NCI-H1417 (cell line): ENCODE results near the gene FAM120B.
A peak's percentile ranks its signal among the peaks of the same experiment; 100 is the strongest.

Experiments
- DNase-seq, 3 experiments: peaks; one replicate each; lab custom pipeline; 2025; lab: John Stamatoyannopoulos, UW

FAM120B gene

DNA sequence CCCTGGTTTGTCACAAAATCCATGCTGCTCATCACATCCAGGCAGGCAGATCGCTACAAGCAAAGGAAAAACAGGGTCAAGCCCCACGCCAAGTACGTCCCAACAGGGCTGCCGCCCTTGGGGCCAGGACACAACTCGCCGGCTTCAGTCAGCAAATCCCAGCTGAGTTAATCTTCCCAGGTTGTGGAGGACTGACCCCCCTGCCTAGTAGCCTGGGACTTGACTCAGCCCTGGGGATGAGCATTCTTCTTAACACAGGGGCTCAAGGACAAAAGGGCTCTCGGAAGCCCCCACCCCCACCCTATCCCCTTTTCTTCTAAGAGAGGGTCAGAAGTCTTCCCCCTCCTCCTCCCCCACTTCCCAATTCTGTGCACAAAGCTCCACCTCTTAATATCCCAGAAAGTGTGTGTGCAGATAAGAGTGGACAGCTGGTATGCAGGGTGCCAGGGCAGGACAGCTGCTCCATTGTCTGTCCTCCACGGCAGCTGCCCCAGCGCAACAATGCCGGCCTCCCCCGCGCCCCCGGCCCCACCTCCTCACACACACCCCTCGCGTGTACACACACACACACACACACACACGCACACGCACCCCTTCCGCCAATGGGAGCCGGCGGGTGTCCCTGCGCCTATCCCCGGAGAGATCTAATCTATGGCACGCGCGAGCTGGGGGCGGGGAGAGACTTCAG lies 20.2 kb upstream of the FAM120B start:
- peak; percentile 23 to 69 (median 45) for DNase-seq

GRCh38 chr6:170286934-170287265 lies 19.7 kb upstream of the FAM120B start:
- DNase-seq: no peak

GRCh38 chr6:170287371-170287876 lies 19.1 kb upstream of the FAM120B start:
- DNase-seq: no peak

DNA sequence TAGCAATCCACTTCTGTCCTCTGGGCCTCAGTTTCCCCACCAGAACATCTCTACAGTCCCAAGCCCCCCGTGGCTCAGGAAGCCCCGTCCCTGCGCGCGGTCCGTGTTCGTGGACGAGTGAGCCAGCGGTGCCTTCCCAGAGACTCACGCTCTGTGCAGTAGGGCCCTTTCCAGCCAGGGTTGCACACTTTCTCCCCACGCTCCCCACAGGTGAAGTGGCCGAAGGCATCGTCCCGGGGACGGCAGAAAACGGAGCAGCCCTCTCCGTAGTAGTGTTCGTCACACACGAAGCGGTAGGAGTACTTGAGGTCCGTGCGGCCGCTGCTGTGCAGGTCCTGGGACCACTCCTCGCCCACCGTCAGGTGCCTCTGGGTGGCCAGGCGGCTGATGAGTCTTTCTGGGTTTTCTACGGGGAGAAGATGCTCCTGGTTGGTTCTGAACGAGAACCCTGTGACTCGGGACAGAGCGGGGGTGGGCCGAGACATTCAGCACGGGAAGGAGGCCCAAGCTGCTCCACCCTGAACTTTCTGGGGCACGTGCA lies 18.4 kb upstream of the FAM120B start:
- DNase-seq: no peak

DNA sequence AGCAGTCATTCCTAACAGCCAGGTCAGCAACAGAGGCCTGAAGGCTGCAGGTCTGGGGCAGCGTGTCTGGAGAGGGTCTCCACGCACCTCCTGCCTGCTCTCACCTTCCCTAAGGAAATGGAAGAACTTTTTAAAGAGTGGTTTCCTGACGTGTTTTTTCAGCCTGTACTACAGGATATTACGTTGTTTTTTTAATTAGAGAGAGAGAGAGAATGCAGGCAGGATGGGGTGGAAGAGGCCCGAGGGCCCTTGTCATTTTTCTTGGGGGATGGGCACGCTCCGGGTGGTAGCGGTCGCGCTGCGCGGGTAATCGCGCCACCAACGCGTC lies 17.7 kb upstream of the FAM120B start:
- no peak for DNase-seq

DNA sequence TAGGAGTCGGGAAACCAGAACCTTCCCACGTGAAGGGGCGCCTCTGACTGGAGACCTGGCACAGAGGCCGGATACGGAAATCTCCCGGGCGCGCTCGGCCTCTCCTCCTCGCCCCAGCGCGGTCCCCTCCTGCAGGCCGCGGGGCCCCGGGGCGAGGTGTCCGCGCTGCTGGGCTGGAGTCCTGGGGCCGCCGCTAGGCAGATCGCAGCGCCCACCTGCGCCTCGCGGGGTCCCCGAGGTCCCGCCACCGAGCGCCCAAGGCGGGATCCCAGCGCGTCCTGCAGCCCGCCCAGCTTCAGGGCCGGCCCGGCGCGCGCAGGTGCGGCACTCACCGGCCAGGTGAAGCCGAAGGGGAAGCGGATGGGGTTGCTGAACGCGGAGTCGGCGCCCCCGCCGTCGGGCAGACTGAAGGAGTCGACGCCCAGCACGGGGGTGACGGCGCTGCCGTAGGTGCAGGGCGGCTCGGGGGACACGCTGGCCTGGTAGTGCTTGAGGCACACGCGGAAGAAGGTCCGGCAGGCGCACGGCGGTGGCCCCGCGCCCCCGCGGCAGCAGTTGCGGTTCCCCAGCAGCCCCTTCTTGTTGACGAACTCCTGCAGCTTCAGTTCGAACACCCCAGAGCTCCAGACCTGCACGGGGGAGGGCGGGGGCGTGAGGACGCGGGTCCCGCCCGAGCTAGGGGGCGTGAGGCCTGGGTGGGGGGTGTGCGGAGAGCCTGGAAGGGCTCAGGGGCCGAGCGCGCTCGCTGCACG lies 17.2 kb upstream of the FAM120B start:
- peak in 2 of 3 experiments; percentile 72 to 81 for DNase-seq

- DNase-seq: peak in 2 of 3 experiments; percentile 76 to 83
These were observed 16.6 kb upstream of the FAM120B start for GRCh38 chr6:170289951-170290295.

DNA sequence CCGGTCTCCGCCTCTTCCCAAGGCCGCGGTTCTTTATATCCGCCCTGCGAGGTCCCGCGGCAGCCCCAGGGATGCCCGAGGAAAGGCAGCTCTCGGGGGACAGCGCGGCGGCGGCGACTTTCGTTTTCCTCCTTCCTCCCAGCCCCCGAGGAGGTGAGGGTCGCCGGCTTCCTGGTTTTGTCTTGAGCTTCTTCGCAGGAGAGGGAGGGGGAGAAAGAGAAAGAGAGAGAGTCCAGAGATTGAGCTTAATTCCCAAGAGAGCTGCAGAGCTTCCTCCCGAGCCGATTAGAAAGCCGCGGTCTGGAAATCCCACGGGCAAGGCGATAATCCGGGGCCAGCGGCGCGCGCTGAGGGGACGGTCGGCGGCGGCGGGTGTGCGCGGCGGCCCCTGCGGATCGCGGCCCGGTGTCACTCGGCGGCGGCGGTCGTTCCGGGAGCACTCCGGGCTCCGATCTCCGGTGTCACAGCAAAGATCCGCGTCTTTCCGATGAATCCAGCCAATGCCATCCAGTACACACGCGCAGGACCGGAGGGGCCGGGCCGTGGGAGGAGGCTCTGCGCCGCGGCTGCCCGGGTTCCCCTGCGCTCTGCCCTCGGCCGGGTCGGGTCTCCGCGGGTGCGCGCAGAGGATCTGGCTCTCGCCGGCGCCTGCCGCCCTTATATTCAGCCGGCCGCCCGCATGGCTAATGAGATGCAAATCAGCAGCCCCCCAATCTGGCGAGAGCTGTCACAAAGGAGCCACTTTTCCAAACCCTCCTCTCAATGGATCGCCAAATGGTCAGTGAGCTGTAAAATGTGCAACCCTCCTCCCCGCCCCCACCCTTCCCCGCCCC lies 16.0 kb upstream of the FAM120B start, which contains the start of gene DLL1:
Gene DLL1 (minus strand): TSS at position 783 of the 833 bp plus-strand sequence. CDS start 939 bp downstream, outside the sequence.
- peak; percentile 74 to 93 (median 87) for DNase-seq

- DNase-seq: peak; percentile 76 to 97 (median 92)
These were observed 15.1 kb upstream of the FAM120B start for GRCh38 chr6:170291271-170292110.

DNA sequence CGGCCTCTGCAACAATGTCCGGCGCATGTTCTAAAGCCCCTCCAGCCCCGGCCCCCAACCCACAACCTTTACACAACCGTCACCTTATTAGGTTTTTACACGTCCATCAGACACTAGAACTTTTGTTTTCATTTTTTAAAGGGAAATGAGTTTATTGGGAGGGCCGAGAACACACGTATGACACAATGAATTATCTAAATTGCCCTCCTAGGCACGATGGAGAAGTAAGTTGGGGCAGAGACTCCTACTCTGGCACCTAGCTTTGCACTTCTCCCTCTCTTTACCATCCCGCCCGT lies 14.5 kb upstream of the FAM120B start:
- no peak for DNase-seq

DNA sequence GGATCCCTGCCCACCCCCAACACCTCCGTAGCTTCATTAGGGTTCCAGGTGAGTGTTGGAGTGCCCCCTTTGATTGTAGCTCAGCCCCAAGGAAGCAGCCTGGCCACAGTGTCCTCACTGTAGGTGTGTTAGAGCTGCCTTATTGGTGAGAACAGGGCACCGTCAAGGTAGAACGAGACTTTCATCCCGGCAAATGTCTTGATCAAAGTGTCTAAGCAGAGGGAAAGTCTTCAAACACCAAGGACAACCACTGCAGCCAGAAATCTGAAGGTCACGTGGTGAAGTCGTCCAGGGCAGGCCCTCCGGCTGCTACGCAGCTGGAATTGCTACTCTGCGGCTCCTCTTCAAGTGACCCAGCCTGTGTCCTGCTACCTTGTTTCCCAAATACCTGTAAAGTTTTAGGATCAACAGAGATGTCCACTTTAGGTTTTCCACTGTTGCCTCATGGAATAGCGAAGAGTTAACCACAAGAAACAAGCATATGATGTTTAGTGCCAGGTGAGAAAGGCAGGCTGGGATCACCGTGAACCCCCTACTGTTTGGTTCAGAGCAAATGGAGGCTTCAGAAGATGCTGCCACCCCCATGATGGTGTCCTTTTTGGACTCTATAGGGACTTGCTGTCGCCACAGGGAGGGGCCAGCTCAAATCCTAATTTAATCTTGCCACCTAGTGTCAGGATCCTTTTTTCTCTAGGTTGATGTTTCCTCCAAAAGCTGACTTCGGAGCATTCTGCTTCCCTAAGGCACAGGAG lies 14.0 kb upstream of the FAM120B start:
- DNase-seq: peak; percentile 26 to 71 (median 64)

DNA sequence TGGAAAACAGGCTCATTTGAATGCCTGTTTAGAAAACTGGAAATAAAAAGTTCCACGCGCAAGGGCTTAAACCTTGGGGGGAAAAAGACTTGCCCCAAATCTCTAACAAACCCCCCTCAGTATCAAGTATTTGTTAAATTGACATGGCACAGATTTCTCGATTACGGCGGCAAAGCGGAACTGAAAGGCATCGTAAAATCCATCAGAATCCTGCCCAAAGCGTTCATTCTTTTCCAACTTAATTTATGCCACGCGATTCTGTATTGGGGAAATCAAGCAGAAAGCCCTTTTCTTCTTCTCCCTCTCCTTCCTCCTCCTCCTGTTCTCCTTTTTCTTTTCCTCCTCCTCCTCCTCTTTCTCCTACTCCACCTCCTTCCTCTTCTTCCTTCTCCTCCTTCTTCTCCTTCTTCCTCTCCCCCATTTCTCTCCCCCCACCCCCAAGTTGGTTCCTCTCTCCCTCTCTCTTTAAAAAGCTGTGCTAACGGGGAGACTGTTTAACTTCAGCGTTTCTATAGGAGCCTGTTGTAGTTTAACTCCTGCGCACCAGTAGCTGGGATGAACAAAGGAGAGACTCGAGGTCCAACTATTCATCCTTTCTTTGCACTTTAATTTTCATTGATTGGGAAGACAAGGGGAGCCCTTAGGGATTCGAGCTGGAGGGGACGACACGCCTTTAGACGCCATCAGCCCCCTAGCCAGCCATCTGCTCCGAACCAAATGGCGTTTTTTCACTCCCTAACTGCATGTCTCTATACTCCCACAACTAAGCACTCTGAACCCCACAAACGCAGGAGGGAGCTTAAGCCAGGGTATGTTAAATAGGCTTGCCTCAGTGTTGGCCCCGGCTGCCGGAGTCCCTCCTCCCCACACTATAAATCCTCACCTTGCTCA lies 13.0 kb upstream of the FAM120B start:
- DNase-seq: no peak

- DNase-seq: peak in 1 of 3 experiments; percentile 69
These were observed 12.2 kb upstream of the FAM120B start for GRCh38 chr6:170294298-170294730.

GRCh38 chr6:170294813-170295509 lies 11.6 kb upstream of the FAM120B start:
- peak in 2 of 3 experiments; percentile 73 to 76 for DNase-seq

GRCh38 chr6:170295510-170296422 lies 10.8 kb upstream of the FAM120B start:
- DNase-seq: peak; percentile 76 to 86 (median 83)

GRCh38 chr6:170296423-170296745 lies 10.2 kb upstream of the FAM120B start:
- peak in 2 of 3 experiments; percentile 17 to 82 for DNase-seq

DNA sequence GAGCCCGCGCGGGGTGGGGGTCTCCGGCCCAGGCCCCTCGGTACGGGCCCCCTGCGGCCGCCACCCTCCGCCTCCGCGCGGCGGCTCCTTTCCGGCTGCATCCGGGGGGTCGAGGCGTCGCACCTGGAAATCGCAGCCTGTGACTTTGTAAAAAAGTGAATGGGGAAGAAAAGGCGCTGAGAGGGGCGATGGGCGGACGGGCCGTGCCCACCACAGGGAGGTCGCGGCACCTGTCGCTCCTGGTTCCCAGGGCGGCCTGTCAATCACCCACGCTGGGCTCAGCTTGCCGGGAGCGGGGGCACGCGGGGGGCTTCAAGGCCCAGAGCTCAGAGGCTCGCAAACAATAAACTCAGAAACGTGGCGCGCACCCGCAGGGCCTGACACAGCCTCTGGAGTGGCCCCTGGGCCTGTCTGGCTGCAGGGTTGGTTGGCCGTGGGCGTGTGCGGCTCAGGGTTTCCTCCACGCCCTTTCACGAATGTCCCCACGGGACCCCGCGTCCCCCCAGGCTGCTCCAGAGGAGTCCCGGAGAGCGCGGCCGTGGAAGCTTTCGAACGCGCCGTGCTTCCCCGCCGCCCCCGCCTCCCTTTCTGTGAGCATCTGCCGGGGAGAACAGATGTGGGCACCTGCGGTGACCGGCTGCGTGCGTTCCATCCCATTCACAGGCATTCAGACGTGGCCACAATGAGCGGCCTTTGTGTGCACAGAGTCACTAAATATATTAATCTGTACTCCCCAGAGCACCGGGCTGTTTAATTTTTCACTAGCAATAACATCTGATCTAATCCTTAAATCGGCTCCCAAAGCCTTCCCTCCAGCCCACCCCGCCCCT lies 9.6 kb upstream of the FAM120B start:
- DNase-seq: peak; percentile 69 to 86 (median 85)
